ENCODE results near the gene C2orf15. TPM values are rescaled to one million over a fixed set of nuclear protein-coding genes. Genes with fewer than 3 reads are reported as not detected.

C2orf15 gene
- total RNA-seq, 4 donors from 2014 or later, result 0.39 TPM; not detected in 3

GRCh38 chr2:99198103-99198841 lies 56.8 kb downstream of the C2orf15 start:
- Histone ChIP-seq H3K4me1 (no peaks in the 10 kb centered on the region), H3K27ac (replicated peaks in 1 of 4) (no peak overlapping the region), H3K27me3 (no peaks in the 10 kb centered on the region), H3K4me3 (no peak overlapping the region), H3K9me3 (no peaks in the 10 kb centered on the region), H3K36me3 (peaks cover 29 to 63% (median 42%) of the 10 kb centered on the region in 4 donors)
- DNase-seq (ENCODE audit: extremely low spot score), result no peak
- 91% methylated on average over 6 of the region's 6 CpGs for WGBS
- intact Hi-C loops (cut with DNase I), result no loop called here
- TF ChIP-seq EP300 (IDR thresholded peaks at IDR 0.05) (no peak), POLR2A (IDR thresholded peaks at IDR 0.05; ENCODE audit: low read depth) (no peak), CTCF (IDR thresholded peaks at IDR 0.05) (no peak), POLR2AphosphoS5 (IDR thresholded peaks at IDR 0.05) (no peak)

GRCh38 chr2:99200076-99200800 lies 58.7 kb downstream of the C2orf15 start:
- no peak for DNase-seq (ENCODE audit: extremely low spot score)
- no peaks in the 10 kb centered on the region for H3K4me1 ChIP-seq
- H3K27me3 ChIP-seq, result no peaks in the 10 kb centered on the region
- 90% methylated on average over 7 of the region's 7 CpGs for WGBS
- TF ChIP-seq CTCF (IDR thresholded peaks at IDR 0.05), result no peak
- TF ChIP-seq EP300 (IDR thresholded peaks at IDR 0.05), result no peak
- TF ChIP-seq POLR2A (IDR thresholded peaks at IDR 0.05; ENCODE audit: low read depth), result no peak
- no peak for TF ChIP-seq POLR2AphosphoS5 (IDR thresholded peaks at IDR 0.05)
- H3K9me3 ChIP-seq, result no peaks in the 10 kb centered on the region
- H3K36me3 ChIP-seq, result peaks cover 25 to 46% (median 33%) of the 10 kb centered on the region in 4 donors
- H3K27ac ChIP-seq (replicated peaks in 1 of 4), result no peak overlapping the region
- intact Hi-C loops (cut with DNase I), result no loop called here
- H3K4me3 ChIP-seq, result no peak overlapping the region

Small RNA genes within 50 kb of the gene (small RNA-seq; reads per million reads assigned to genes)
- 0 reads per million in 3 donors for gene AC092587.1

Other genes starting within 250 kb of the C2orf15 start
- 1 to 10 TPM; 1.7 to 4.7 (median 3.3) TPM for gene CRACDL, start 205.5 kb upstream of the C2orf15 start, total RNA-seq
- gene TSGA10, start 13.2 kb downstream of the C2orf15 start, total RNA-seq, result 1 to 10 TPM; 1.1 to 4.4 (median 2.0) TPM
- gene LIPT1, start 13.3 kb downstream of the C2orf15 start, total RNA-seq, result 1 to 10 TPM; 4.2 to 6.4 (median 5.4) TPM
- gene MITD1, start 39.4 kb downstream of the C2orf15 start, total RNA-seq, result 10 to 100 TPM; 15.6 to 17.3 (median 17.0) TPM
- 10 to 100 TPM; 20.6 to 23.8 (median 21.6) TPM for gene MRPL30, start 39.5 kb downstream of the C2orf15 start, total RNA-seq
- not detected for gene LYG2, start 114.0 kb downstream of the C2orf15 start, total RNA-seq
- gene LYG1, start 159.5 kb downstream of the C2orf15 start, total RNA-seq, result under 1 TPM in 3 of 4 donors, not detected in 1; 0.50 to 0.65 (median 0.57) TPM
- 10 to 100 TPM; 19.9 to 30.3 (median 24.2) TPM for gene TXNDC9, start 194.6 kb downstream of the C2orf15 start, total RNA-seq
- 10 to 100 TPM; 39.6 to 60.2 (median 47.4) TPM for gene EIF5B, start 195.7 kb downstream of the C2orf15 start, total RNA-seq

All from esophagus muscularis mucosa (tissue), 4 donors.